Activated CD8-positive, alpha-beta memory T cell treated with anti-CD3 and anti-CD28 coated beads, Interleukin-2, amount 50 U/mL, for 48 hours (primary cell): Measurements from ENCODE around the gene TTLL9.
"Not testable (repeated sequence)": the region's sequence is repeated elsewhere in the genome, so short reads cannot be mapped to it uniquely, and the experiment has no call there.

Source experiments
- DNase-seq: peaks from one replicate; pipeline ENCODE4 v3.0.0-alpha.2; 2020

TTLL9 gene, protein sequence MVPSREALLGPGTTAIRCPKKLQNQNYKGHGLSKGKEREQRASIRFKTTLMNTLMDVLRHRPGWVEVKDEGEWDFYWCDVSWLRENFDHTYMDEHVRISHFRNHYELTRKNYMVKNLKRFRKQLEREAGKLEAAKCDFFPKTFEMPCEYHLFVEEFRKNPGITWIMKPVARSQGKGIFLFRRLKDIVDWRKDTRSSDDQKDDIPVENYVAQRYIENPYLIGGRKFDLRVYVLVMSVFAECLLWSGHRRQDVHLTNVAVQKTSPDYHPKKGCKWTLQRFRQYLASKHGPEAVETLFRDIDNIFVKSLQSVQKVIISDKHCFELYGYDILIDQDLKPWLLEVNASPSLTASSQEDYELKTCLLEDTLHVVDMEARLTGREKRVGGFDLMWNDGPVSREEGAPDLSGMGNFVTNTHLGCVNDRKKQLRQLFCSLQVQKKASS

DNA sequence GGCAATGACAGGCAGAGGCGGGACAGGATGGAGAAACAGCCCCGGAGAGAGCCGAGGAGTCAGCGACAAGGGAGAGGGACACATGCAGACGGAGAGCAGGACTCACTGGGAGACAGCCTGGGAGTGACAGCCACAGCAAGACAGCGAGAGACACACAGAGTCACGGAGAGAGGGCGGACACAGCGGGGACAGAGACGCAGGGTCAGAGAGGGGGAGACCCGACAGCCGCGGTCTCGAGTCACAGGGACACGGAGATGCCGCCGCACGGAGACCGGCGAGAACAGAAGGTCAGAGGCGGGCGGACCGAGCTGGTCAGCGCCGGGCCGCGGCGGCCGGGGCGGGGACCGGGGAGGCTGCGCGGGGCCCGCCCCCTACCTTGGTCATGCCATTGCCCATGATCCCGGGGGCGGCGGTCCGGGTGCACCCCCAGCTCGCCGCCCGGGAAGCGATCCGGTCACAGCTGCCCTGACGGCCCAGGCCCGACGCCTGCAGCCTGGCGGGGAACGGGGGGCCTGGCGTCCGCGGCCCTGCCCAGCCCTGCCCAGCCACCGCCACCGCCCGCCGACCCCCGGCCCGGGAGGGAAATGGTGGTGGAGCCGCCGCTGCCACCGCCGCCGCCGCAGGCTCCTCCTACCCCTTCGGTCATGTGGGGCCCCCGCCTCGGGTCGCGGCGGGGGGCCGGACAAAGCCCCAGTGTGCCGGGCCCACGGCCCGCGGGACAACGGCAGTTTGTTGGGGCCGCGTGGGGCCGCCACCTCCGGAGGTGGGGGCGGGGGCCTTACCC is at the start of gene TTLL9, which contains the start of gene DUSP15:
Gene TTLL9 (plus strand): TSS at position 693 of the 784 bp plus-strand sequence. CDS start 493 bp downstream, outside the sequence.
Gene DUSP15 (minus strand): TSS at position 586 of the 784 bp plus-strand sequence. CDS start 190 bp downstream, at position 396.
- no peak for DNase-seq

DNA sequence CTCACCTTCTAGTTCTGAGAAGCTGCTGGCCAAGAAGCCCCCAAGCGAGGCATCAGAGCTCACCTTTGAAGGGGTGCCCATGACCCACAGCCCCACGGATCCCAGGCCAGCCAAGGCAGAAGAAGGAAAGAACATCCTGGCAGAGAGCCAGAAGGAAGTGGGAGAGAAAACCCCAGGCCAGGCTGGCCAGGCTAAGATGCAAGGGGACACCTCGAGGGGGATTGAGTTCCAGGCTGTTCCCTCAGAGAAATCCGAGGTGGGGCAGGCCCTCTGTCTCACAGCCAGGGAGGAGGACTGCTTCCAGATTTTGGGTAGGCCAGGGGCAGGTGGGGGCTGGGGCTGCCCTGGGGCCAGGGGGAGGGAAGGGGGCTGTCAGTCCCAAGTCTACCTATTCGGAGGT is 49.0 kb upstream of the TTLL9 start:
- no peak for DNase-seq

DNA sequence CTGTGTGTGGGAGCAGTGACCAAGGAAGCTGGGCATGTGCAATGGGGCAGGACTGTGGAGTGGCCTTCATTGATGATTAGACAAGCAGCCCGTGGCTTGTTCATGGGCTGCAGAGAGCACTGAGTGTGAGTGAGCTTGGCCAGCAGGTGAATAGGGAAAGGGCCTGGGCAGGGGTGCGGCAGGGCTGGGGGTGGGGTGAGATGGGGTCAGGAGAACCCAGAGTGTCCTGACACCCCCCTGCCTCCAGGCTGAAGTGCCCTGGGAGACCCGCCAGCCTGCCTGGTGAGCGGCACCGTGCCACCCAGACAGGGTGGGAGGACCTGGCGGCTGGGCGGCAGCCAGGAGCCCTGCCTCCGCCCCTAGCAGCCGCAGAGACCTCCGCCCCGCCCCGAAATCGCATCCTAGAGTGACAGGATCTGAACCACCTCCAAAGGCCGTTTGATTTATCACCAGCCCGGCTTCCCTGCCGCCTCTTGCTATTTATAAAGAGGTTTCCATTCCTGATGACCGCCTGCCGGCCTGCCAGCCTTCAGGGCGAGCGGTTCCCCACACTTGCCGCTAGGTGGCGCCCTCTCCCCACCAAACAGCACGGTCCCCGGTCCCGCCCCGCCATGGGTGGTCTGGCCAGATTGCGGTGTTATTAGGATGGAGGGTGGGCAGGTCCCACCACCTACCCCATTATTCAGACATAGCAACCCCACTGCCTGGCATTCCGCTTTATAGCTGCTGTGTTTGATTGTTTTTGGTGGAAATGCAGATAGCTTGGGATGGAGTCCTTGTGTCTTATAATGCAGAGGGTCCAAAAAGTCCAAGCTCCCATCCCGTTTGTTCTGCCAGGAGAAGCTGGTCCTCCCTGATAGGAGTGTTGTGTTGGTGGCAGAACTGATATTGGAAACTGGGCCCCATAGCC is 47.8 kb upstream of the TTLL9 start:
- peak; percentile 95 for DNase-seq

DNA sequence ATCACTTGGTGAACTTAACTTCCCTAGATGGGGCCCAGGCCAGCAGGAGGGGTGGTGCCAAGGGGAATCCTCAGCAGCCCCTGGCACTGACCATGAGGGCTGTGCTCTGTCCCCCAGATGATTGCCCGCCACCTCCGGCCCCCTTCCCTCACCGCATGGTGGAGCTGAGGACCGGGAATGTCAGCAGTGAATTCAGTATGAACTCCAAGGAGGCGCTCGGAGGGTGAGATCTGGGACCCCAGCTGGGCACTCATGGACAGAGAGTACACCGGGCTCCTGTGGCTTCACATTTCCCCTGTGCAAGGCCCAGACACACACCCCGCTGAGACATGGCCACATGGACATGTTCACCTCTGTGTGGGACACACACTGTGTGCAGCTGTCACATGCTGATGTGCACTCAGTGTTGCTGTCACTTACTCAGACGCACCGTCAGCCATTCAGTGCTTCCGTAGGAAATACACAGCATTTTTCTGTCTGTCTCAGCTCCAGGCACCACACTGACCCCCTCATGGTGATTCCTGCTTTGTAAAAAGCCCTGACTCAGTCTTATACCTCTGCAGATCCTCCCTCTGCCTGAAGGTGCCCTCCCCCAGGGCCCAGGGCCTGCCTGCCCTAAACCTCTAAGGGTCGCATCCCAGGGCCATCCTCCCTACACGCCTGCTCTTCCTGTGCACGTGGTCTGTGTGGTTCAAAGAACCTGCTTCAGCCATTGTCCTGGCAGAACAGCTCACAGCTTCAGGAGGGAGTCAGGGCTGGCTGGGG is 46.9 kb upstream of the TTLL9 start:
- DNase-seq = no peak

GRCh38 chr20:31824125-31824485 is 46.3 kb upstream of the TTLL9 start:
- DNase-seq = no peak

DNA sequence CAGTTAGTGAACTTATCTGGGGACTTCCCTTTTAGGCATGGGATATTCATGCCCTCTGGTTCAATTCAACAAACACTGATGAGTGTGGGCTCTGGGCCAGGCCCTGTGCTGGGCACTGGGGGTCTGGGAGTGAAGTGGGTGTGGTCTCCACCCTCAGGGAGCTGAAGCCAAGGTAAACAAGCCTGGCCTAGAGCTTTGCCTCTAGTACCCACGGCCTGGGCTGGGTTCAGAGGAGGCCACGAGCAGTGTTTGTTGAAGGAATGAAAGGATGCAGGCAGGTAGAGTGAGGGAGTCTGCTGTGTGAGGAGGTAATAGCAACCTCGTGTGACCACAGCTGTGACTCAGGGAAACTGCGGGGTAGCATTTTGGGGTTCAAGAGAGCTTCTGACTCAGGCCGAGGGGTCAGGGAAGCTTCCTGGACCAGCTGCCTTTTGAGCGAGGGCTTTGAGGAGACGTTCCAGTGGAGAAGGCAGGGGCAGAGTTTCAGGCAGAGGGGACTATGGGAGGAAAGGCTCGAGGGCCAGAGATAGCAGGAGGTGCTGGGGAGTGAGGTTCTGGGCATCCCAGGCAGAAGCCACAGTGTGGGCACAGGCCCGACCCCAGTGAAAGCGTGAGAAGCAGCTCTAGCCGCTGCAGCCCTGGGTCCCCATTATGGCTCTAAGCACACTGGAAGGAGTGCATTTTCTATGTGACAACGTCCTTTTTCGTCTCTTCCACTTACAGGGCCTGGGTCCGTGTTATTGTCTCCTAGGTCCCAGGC is 45.7 kb upstream of the TTLL9 start:
- DNase-seq = no peak

GRCh38 chr20:31826074-31826473 is 44.4 kb upstream of the TTLL9 start:
- DNase-seq = no peak

GRCh38 chr20:31827059-31827458 is 43.4 kb upstream of the TTLL9 start:
- DNase-seq = no peak

DNA sequence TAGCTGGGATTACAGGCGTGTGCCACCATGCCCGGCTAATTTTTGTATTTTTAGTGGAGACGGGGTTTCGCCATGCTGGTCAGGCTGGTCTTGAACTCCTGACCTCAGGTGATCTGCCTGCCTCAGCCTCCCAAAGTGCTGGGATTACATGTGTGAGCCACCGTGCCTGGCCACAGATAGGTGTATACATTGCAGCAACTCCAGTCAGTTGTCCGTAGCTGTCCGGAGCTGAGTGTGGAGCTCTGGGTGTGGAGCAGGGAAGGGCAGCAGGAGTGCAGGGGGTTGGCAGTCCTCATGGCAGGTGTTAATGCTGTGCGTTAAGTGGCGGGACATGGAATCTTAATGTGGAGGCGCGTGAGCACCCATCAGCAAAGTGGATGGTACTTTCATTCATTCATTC is 42.4 kb upstream of the TTLL9 start:
- DNase-seq = not testable (repeated sequence)

DNA sequence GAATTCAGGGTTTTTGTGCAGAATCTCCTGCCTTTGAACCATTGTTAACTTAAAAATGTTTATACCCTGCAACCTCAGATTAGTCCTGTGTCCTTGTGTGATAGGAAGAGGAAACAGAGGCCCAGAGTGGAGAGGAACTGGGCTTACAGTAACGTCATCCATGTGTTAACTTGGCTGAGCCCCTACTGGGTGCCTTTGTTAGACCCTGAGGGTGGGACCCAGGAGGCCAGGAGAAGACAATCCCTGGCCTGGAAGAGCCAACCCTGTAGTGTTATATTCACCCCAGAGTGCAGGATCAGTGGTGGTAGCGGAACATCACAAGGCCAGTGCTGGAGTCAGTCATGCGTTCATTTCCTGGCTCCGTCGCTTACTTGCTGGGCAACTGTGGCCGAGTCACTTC is 40.7 kb upstream of the TTLL9 start:
- no peak for DNase-seq

- no peak for DNase-seq
Observed at GRCh38 chr20:31830406-31830981, 39.9 kb upstream of the TTLL9 start.

- DNase-seq = no peak
Observed at GRCh38 chr20:31831211-31831610, 39.2 kb upstream of the TTLL9 start.

- DNase-seq = no peak
Observed at GRCh38 chr20:31831771-31832306, 38.6 kb upstream of the TTLL9 start.

DNA sequence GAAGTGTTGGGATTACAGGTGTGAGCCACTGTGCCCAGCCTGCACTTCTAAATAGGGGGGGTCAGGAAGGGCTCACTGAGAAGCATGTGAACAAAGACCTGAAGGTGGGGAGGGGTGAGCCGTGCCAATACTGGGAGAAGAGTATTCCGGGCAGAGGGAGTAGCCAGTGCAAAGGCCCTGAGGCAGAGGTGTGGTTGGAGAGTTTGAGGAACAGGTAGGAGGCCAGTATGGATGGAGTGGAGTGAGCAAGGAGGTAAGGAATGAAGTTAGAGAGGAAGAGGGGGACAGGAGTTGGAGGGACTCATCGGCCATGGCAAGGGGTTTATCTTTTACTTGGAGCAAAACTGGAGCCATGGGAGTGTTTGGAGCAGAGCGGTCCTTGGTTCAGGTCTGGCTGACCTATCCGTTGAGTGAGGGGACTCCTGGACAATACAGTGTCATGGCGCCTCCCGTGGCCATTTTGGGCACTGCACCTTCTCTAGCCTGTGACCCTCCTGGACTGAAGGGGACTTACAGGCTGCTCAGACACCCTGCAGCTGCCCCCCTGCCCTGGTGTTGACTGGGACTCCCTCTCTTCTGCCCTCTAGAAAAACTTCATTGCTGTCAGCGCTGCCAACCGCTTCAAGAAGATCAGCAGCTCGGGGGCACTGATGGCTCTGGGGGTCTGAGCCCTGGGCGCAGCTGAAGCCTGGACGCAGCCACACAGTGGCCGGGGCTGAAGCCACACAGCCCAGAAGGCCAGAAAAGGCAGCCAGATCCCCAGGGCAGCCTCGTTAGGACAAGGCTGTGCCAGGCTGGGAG is 37.1 kb upstream of the TTLL9 start:
- peak; percentile 92 for DNase-seq

GRCh38 chr20:31833931-31834521 is 36.4 kb upstream of the TTLL9 start:
- DNase-seq = no peak

- no peak for DNase-seq
Observed at GRCh38 chr20:31835554-31835953, 34.9 kb upstream of the TTLL9 start.

GRCh38 chr20:31835977-31836852 is 34.2 kb upstream of the TTLL9 start:
- DNase-seq = no peak
